Measurements from ENCODE around the gene INPP5J.
"Not testable (repeated sequence)": the region's sequence is repeated elsewhere in the genome, so short reads cannot be mapped to it uniquely, and the experiment has no call there.

The INPP5J gene, protein sequence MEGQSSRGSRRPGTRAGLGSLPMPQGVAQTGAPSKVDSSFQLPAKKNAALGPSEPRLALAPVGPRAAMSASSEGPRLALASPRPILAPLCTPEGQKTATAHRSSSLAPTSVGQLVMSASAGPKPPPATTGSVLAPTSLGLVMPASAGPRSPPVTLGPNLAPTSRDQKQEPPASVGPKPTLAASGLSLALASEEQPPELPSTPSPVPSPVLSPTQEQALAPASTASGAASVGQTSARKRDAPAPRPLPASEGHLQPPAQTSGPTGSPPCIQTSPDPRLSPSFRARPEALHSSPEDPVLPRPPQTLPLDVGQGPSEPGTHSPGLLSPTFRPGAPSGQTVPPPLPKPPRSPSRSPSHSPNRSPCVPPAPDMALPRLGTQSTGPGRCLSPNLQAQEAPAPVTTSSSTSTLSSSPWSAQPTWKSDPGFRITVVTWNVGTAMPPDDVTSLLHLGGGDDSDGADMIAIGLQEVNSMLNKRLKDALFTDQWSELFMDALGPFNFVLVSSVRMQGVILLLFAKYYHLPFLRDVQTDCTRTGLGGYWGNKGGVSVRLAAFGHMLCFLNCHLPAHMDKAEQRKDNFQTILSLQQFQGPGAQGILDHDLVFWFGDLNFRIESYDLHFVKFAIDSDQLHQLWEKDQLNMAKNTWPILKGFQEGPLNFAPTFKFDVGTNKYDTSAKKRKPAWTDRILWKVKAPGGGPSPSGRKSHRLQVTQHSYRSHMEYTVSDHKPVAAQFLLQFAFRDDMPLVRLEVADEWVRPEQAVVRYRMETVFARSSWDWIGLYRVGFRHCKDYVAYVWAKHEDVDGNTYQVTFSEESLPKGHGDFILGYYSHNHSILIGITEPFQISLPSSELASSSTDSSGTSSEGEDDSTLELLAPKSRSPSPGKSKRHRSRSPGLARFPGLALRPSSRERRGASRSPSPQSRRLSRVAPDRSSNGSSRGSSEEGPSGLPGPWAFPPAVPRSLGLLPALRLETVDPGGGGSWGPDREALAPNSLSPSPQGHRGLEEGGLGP

DNA sequence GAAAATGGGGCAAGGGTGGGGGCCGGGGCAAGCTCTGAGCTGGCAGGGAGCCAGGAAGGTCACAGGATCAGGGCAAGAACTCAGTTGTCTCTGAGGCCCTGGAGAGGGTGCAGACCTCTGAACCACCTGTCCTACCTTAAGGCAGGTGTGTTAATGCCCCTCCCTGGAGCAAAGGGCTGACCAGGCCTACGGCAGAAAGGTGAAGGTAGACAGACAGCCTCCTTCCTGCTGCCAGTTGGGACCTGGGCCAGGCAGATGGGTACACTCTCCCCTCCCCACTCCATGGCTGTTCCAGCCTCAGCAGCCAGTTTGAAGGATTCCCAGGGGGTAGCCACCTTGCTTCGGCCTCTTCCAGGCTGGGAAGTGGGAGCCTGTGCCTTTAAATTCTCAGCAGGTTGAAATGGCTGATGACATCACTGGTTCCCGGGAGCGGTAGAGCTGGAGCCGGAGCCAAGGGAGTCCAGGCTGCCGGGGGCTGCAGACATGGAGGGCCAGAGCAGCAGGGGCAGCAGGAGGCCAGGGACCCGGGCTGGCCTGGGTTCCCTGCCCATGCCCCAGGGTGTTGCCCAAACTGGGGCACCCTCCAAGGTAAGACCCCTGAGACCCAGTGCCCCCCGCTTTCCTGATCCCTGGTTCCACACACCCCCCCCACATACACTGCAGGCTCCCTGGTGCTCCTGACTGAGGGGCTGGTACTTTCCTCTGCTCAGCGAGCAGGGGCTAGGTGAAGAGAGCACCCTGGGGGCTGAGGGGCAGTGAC, at the start of gene INPP5J:
INPP5J (plus strand) TSS at position 435 of the 760 bp plus-strand sequence; CDS start at position 484, 49 bp downstream.
- no peaks in the 10 kb centered on the region for H3K27me3 ChIP-seq (ENCODE audit: control insufficient read depth, low read length)
- no peaks in the 10 kb centered on the region for H3K79me2 ChIP-seq (ENCODE audit: control insufficient read depth, low read length)
- no peaks in the 10 kb centered on the region for H3K9me2 ChIP-seq (replicated peaks; ENCODE audit: control insufficient read depth, low read length)
- no peaks in the 10 kb centered on the region for H3F3A ChIP-seq (ENCODE audit: control insufficient read depth, insufficient read depth)
- H3K4me2 ChIP-seq (ENCODE audit: low read length), result no peak within 1 kb of the TSS
- no peak within 1 kb of the TSS for H3K27ac ChIP-seq (ENCODE audit: low read depth, low read length)
- peaks cover 6% of the 10 kb centered on the region for H3K4me1 ChIP-seq (ENCODE audit: control insufficient read depth, low read length)
- H3K36me3 ChIP-seq (ENCODE audit: control insufficient read depth, low read length), result no peaks in the 10 kb centered on the region
- no peaks in the 10 kb centered on the region for H3K9me3 ChIP-seq (ENCODE audit: control insufficient read depth, insufficient read depth, low read length)
- H3K4me3 ChIP-seq (ENCODE audit: low read length), result no peak within 1 kb of the TSS
- no peak for TF ChIP-seq CTCF (IDR thresholded peaks at IDR 0.05; ENCODE audit: low read depth, low read length, poor library complexity, severe bottlenecking)
- no peak for TF ChIP-seq EZH2phosphoT487 (IDR thresholded peaks at IDR 0.05; ENCODE audit: borderline replicate concordance, low read length)
- no peaks in the 10 kb centered on the region for H4K20me1 ChIP-seq (ENCODE audit: control insufficient read depth, insufficient read depth, low read depth, low read length)

DNA sequence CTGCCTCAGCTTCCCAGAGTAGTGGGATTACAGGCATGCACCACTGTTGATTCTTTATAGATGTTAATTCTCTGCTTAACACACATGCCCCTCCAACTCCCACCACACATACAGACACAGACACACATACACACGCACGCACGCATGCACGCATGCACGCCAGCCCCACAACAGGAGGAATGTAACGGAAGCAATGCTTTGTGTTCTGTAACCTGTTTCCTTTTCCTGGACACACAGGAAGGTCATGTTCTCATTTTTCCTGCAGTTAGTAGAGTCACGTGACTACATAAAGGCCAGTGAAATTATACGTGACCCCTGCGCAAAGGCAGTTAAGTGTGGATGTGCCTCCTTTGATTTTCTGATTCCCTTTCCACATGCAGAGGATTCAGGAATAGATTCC, 49.6 kb upstream of the INPP5J start:
- H3K27me3 ChIP-seq (ENCODE audit: control insufficient read depth, low read length); H3K9me2 ChIP-seq (replicated peaks; ENCODE audit: control insufficient read depth, low read length): not testable (repeated sequence)

DNA sequence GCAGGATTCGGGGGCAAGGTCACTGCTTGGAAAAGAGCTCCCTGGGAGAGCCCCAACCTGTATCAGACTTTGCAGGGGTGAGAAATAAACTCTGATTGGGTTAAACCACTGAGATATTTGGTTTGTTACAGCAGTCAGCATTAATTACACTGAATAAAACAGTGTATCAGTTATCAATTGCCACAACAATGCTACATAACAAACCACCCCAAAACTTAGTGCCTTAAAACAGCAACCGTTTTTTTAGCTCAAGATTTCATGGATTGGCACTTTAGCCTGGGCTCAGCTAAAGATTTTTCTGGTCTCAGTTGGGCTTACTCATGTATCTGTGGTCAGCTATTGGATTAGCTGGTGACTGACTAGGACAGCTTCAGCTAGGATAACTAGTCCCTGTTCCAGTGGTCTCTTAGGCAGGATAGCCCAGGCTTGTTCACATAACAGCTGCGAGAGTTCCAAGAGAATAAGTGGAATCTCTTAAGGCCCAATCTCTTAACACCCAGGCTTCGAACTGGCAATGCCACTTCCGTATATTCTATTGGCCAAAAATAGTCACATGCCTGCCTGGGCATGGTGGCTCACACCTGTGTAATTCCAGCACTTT, 49.1 kb upstream of the INPP5J start:
- not testable (repeated sequence) for H3K79me2 ChIP-seq (ENCODE audit: control insufficient read depth, low read length); H3K4me1 ChIP-seq (ENCODE audit: control insufficient read depth, low read length); H4K20me1 ChIP-seq (ENCODE audit: control insufficient read depth, insufficient read depth, low read depth, low read length); H3K27me3 ChIP-seq (ENCODE audit: control insufficient read depth, low read length); H3K4me2 ChIP-seq (ENCODE audit: low read length); H3K27ac ChIP-seq (ENCODE audit: low read depth, low read length); H3K9me2 ChIP-seq (replicated peaks; ENCODE audit: control insufficient read depth, low read length); H3K4me3 ChIP-seq (ENCODE audit: low read length); H3K36me3 ChIP-seq (ENCODE audit: control insufficient read depth, low read length); H3K9me3 ChIP-seq (ENCODE audit: control insufficient read depth, insufficient read depth, low read length); H3F3A ChIP-seq (ENCODE audit: control insufficient read depth, insufficient read depth)

More for the DNA sequence above, 49.6 kb upstream of the INPP5J start:
- not testable (repeated sequence) for H4K20me1 ChIP-seq (ENCODE audit: control insufficient read depth, insufficient read depth, low read depth, low read length); H3K79me2 ChIP-seq (ENCODE audit: control insufficient read depth, low read length); H3K9me3 ChIP-seq (ENCODE audit: control insufficient read depth, insufficient read depth, low read length); H3K27ac ChIP-seq (ENCODE audit: low read depth, low read length); H3K4me1 ChIP-seq (ENCODE audit: control insufficient read depth, low read length); H3K4me3 ChIP-seq (ENCODE audit: low read length); H3K4me2 ChIP-seq (ENCODE audit: low read length); H3K36me3 ChIP-seq (ENCODE audit: control insufficient read depth, low read length); H3F3A ChIP-seq (ENCODE audit: control insufficient read depth, insufficient read depth)

GRCh38 chr22:31075961-31076360, 46.8 kb upstream of the INPP5J start:
- Histone ChIP-seq H3K9me3 (ENCODE audit: control insufficient read depth, insufficient read depth, low read length) (no peaks in the 10 kb centered on the region), H3K9me2 (replicated peaks; ENCODE audit: control insufficient read depth, low read length) (no peaks in the 10 kb centered on the region), H3K36me3 (ENCODE audit: control insufficient read depth, low read length) (no peaks in the 10 kb centered on the region), H4K20me1 (ENCODE audit: control insufficient read depth, insufficient read depth, low read depth, low read length) (no peaks in the 10 kb centered on the region), H3K4me1 (ENCODE audit: control insufficient read depth, low read length) (peaks cover 15% of the 10 kb centered on the region), H3K4me3 (ENCODE audit: low read length) (no peak overlapping the region), H3K4me2 (ENCODE audit: low read length) (no peak overlapping the region), H3K79me2 (ENCODE audit: control insufficient read depth, low read length) (no peaks in the 10 kb centered on the region), H3K27me3 (ENCODE audit: control insufficient read depth, low read length) (no peaks in the 10 kb centered on the region), H3K27ac (ENCODE audit: low read depth, low read length) (no peak overlapping the region), H3F3A (ENCODE audit: control insufficient read depth, insufficient read depth) (no peaks in the 10 kb centered on the region)
- no peak for TF ChIP-seq EZH2phosphoT487 (IDR thresholded peaks at IDR 0.05; ENCODE audit: borderline replicate concordance, low read length)
- TF ChIP-seq CTCF (IDR thresholded peaks at IDR 0.05; ENCODE audit: low read depth, low read length, poor library complexity, severe bottlenecking), result no peak
